GM23338 (cell line): ENCODE results near the gene SERINC5. TPM values are rescaled to one million over a fixed set of nuclear protein-coding genes. Genes with fewer than 3 reads are reported as not detected.
A peak's percentile ranks its signal among the peaks of the same experiment; 100 is the strongest.

Source experiments
- ATAC-seq: fragments of 200-7000 bp; cut with Tn5 transposase; 3 replicates; pipeline ENCODE4 v1.9.1; 2020
- DNase-seq: peaks from one replicate; pipeline ENCODE4 v3.0.0-alpha.2; 2015; ENCODE audit warnings: low spot score
- H2AFZ ChIP-seq: fragments of 200-600 bp; sonication (generic); 2 replicates; pipeline ENCODE4 v1.8.0; 2016; ENCODE audit warnings: antibody characterized with exemption, mild to moderate bottlenecking, moderate library complexity
- H3F3A ChIP-seq: fragments of 200-600 bp; sonication (generic); replicated peaks from 2 replicates; pipeline ENCODE4 v1.8.0; 2017; ENCODE audit warnings: antibody characterized with exemption, mixed run types, low read depth
- H3K27ac ChIP-seq: fragments of 200-600 bp; sonication (generic); 2 replicates; pipeline ENCODE4 v1.6.1; 2016; ENCODE audit warnings: low read depth
- H3K27me3 ChIP-seq: fragments of 200-600 bp; sonication (generic); 2 replicates; pipeline ENCODE4 v1.8.0; 2016; ENCODE audit warnings: mild to moderate bottlenecking, mixed run types, moderate library complexity; ENCODE audit not compliant: insufficient read depth
- H3K36me3 ChIP-seq: fragments of 200-600 bp; sonication (generic); 2 replicates; pipeline ENCODE4 v1.8.0; 2016; ENCODE audit warnings: mild to moderate bottlenecking; ENCODE audit not compliant: insufficient read depth
- H3K4me1 ChIP-seq: fragments of 200-600 bp; sonication (generic); 2 replicates; pipeline ENCODE4 v1.8.0; 2016; ENCODE audit warnings: mild to moderate bottlenecking, moderate library complexity; ENCODE audit not compliant: insufficient read depth
- H3K4me2 ChIP-seq: fragments of 200-600 bp; sonication (generic); 2 replicates; pipeline ENCODE4 v1.7.1; 2017; ENCODE audit warnings: mixed run types
- H3K4me3 ChIP-seq: fragments of 200-600 bp; sonication (generic); 2 replicates; pipeline ENCODE4 v1.6.1; 2016; ENCODE audit warnings: mixed run types
- H3K79me2 ChIP-seq: fragments of 200-600 bp; sonication (generic); replicated peaks from 2 replicates; pipeline ENCODE4 v1.8.0; 2017; ENCODE audit warnings: mild to moderate bottlenecking; ENCODE audit not compliant: insufficient read depth
- H3K9me2 ChIP-seq: fragments of 200-600 bp; sonication (generic); 2 replicates; pipeline ENCODE4 v1.8.0; 2017; ENCODE audit not compliant: insufficient read depth
- H4K20me1 ChIP-seq: fragments of 200-600 bp; sonication (generic); replicated peaks from 2 replicates; pipeline ENCODE4 v1.8.0; 2017; ENCODE audit warnings: mild to moderate bottlenecking; ENCODE audit not compliant: insufficient read depth
- H3K27ac Mint-ChIP-seq: 2 replicates; pipeline ENCODE4 v1.8.0; 2020; ENCODE audit warnings: inconsistent platforms, mild to moderate bottlenecking, moderate library complexity, mixed read lengths
- H3K27me3 Mint-ChIP-seq: 3 replicates; pipeline ENCODE4 v1.8.0; 2022; ENCODE audit warnings: low read depth, mild to moderate bottlenecking, moderate library complexity, mixed read lengths, inconsistent platforms; ENCODE audit not compliant: insufficient read depth, poor library complexity
- H3K36me3 Mint-ChIP-seq: 3 replicates; pipeline ENCODE4 v1.8.0; 2021; ENCODE audit warnings: low read depth, mild to moderate bottlenecking, inconsistent platforms, moderate library complexity, mixed read lengths
- H3K4me1 Mint-ChIP-seq: 3 replicates; pipeline ENCODE4 v1.8.0; 2020; ENCODE audit warnings: mild to moderate bottlenecking, inconsistent platforms, mixed read lengths
- H3K4me3 Mint-ChIP-seq: 3 replicates; pipeline ENCODE4 v1.8.0; 2021; ENCODE audit warnings: moderate library complexity, mild to moderate bottlenecking, inconsistent platforms, mixed read lengths
- H3K9me3 Mint-ChIP-seq: 3 replicates; pipeline ENCODE4 v1.8.0; 2020; ENCODE audit warnings: moderate library complexity, mild to moderate bottlenecking, inconsistent platforms, mixed read lengths
- CREB1 ChIP-seq: fragments of 250-450 bp; sonication (Bioruptor Pico); IDR thresholded peaks from 2 replicates; pipeline ENCODE4 v1.5.0; 2020; ENCODE audit warnings: low read depth, mild to moderate bottlenecking, moderate library complexity
- CTCF ChIP-seq, 2 experiments: fragments of 200-600 bp in 1 of 2; sonication (generic) in 1 of 2; conservative IDR thresholded peaks; 2 replicates each; pipeline versions ENCODE4 v1.5.1 to v1.6.1; 2016 to 2017; ENCODE audit warnings: antibody characterized with exemption in 2 of 2, low read depth in 2 of 2, mild to moderate bottlenecking in 2 of 2, moderate library complexity in 1 of 2
- ETS1 ChIP-seq: IDR thresholded peaks from 2 replicates; pipeline ENCODE4 v1.6.1; 2016; ENCODE audit warnings: antibody characterized with exemption
- EZH2 ChIP-seq: fragments of 200-600 bp; sonication (generic); IDR thresholded peaks from one replicate; pipeline ENCODE4 v1.8.0; 2017; ENCODE audit warnings: antibody characterized with exemption, mild to moderate bottlenecking, low read depth; ENCODE audit not compliant: unreplicated experiment
- REST ChIP-seq: IDR thresholded peaks from one replicate; pipeline ENCODE4 v1.6.1; 2018; ENCODE audit warnings: antibody characterized with exemption; ENCODE audit not compliant: unreplicated experiment
- STAT1 ChIP-seq: IDR thresholded peaks from one replicate; pipeline ENCODE4 v1.6.1; 2016; ENCODE audit warnings: antibody characterized with exemption; ENCODE audit not compliant: unreplicated experiment
- ZNF331 ChIP-seq: fragments of 250-450 bp; sonication (Bioruptor Pico); IDR thresholded peaks from 2 replicates; pipeline ENCODE4 v1.5.0; 2020; ENCODE audit warnings: low read depth, mild to moderate bottlenecking, moderate library complexity
- polyA plus RNA-seq: library from polyadenylated mRNA; unstranded; fragments of >200 nt; fragmentation: Nextera tagmentation; extraction: Ambion mirVana; gene quantifications from 2 replicates; pipeline ENCODE4 v1.2.1, GENCODE V29; 2016
- total RNA-seq: library from RNA; depleted of rRNA; stranded (reverse); fragments of >200 nt; shearing (Covaris generic); gene quantifications from 2 replicates; pipeline ENCODE4 v1.2.3, GENCODE V29; 2014

Gene SERINC5
- total and polyA plus RNA-seq, 2 experiments from 2014 or later = 34.0 to 107 TPM

- no peak for TF ChIP-seq REST
- no peak for TF ChIP-seq CREB1 (CRISPR knock-in tag)
These were observed 12.3 kb downstream of the SERINC5 start (continued) for GRCh38 chr5:80243567-80243966.

GRCh38 chr5:80242849-80243248 is 13.0 kb downstream of the SERINC5 start:
- peaks cover 98% of the 10 kb centered on the region for H3K79me2 ChIP-seq
- H3K36me3 ChIP-seq = peaks cover 15% of the 10 kb centered on the region
- TF ChIP-seq ZNF331 (CRISPR knock-in tag) (no peak), EZH2 (no peak), CTCF (conservative IDR thresholded peaks at IDR 0.05; ENCODE audit: low read depth in 2 of 2) (no peak)
- ATAC-seq = no peak
- no peak overlapping the region for H3K4me2 ChIP-seq
- H3K4me3 ChIP-seq = no peak overlapping the region
- Mint-ChIP-seq H3K27me3 (peaks cover 12% of the 10 kb centered on the region), H3K4me3 (no peak overlapping the region; the same call in 2 of the 3 replicates), H3K27ac (no peak overlapping the region), H3K36me3 (peaks cover 49% of the 10 kb centered on the region), H3K4me1 (peaks cover 60% of the 10 kb centered on the region), H3K9me3 (peaks cover 38% of the 10 kb centered on the region)
- no peak overlapping the region for H2AFZ ChIP-seq
- no peaks in the 10 kb centered on the region for H3K27me3 ChIP-seq
- no peak overlapping the region for H3K27ac ChIP-seq
- H3K4me1 ChIP-seq = peaks cover 51% of the 10 kb centered on the region
- H4K20me1 ChIP-seq = peaks cover 43% of the 10 kb centered on the region
- H3F3A ChIP-seq = peaks cover 10% of the 10 kb centered on the region; the same call in 1 of the 2 replicates
- no peaks in the 10 kb centered on the region for H3K9me2 ChIP-seq
- no peak for DNase-seq

- H3K4me3 Mint-ChIP-seq = no peak overlapping the region
- no peak overlapping the region for H2AFZ ChIP-seq
- peaks cover 45% of the 10 kb centered on the region for H3K4me1 Mint-ChIP-seq
- no peak for DNase-seq
- peaks cover 49% of the 10 kb centered on the region for H3K36me3 Mint-ChIP-seq
- H3K4me2 ChIP-seq = no peak overlapping the region
- H3K36me3 ChIP-seq = peaks cover 15% of the 10 kb centered on the region
- peak overlapping the region; percentile 81; the same call in 1 of the 2 replicates for H3K27ac ChIP-seq
- H3K9me3 Mint-ChIP-seq = peaks cover 38% of the 10 kb centered on the region
- H3F3A ChIP-seq = 0 out of 2 replicates have a peak, but pooled peaks cover 5% of the 10 kb centered on the region
- peaks cover 12% of the 10 kb centered on the region for H3K27me3 Mint-ChIP-seq
- no peak overlapping the region for H3K4me3 ChIP-seq
- no peak overlapping the region for H3K27ac Mint-ChIP-seq
- ATAC-seq = no peak
- H3K79me2 ChIP-seq = peaks cover 100% of the 10 kb centered on the region
- H3K9me2 ChIP-seq = no peaks in the 10 kb centered on the region
- no peaks in the 10 kb centered on the region for H3K27me3 ChIP-seq
- H3K4me1 ChIP-seq = peaks cover 44% of the 10 kb centered on the region
- peaks cover 49% of the 10 kb centered on the region for H4K20me1 ChIP-seq
- no peak for TF ChIP-seq CTCF (conservative IDR thresholded peaks at IDR 0.05; ENCODE audit: low read depth in 2 of 2)
- TF ChIP-seq STAT1 = no peak
- TF ChIP-seq EZH2 = no peak
- no peak for TF ChIP-seq ETS1
- TF ChIP-seq ZNF331 (CRISPR knock-in tag) = no peak
These were observed 15.4 kb downstream of the SERINC5 start for GRCh38 chr5:80240368-80240986.
